HG03575 (cell line): ENCODE measurements around the gene ACTN2.
A peak's percentile ranks its signal among the peaks of the same experiment; 100 is the strongest.

Experiments used
- ATAC-seq: cut with Tn5 transposase; IDR thresholded peaks from one replicate; pipeline ENCODE4 v1.9.1; 2021; ENCODE audit not compliant: unreplicated experiment, insufficient number of reproducible peaks, low FRiP score; ENCODE audit errors: extremely low read depth

The ACTN2 gene

DNA sequence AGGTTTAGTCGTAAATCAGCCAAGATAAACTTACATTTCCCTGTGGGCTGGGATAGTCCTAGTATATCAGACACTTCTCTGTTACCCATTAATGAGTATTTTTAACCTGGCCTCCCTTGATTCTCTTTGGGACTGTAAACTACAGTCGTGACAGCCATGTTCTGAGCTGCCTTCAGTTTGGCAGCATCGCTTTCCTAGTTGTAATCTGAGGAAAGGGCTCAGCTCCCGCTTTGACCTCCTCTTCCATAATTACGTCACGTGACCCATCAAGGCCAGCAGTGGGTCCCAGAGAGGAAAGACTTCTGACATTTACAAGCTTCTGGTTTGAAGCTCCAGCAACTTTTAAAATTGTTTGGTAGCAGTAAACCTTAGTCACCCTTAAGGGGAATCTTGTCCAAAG is 74.2 kb downstream of the ACTN2 start:
- no peak for ATAC-seq

DNA sequence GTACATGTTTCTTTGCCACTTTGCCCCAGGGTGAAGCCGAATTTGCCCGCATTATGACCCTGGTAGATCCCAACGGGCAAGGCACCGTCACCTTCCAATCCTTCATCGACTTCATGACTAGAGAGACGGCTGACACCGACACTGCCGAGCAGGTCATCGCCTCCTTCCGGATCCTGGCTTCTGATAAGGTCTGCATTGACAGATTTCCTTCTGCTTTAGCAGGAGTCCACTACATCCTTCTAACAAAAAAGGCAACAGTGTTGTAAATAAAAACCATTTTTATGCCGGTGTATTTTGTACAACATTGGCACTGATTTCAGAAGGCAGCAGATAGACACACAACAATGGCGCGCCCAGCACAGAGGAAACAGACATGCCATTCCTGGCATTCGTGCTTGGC is 74.7 kb downstream of the ACTN2 start:
- no peak for ATAC-seq

DNA sequence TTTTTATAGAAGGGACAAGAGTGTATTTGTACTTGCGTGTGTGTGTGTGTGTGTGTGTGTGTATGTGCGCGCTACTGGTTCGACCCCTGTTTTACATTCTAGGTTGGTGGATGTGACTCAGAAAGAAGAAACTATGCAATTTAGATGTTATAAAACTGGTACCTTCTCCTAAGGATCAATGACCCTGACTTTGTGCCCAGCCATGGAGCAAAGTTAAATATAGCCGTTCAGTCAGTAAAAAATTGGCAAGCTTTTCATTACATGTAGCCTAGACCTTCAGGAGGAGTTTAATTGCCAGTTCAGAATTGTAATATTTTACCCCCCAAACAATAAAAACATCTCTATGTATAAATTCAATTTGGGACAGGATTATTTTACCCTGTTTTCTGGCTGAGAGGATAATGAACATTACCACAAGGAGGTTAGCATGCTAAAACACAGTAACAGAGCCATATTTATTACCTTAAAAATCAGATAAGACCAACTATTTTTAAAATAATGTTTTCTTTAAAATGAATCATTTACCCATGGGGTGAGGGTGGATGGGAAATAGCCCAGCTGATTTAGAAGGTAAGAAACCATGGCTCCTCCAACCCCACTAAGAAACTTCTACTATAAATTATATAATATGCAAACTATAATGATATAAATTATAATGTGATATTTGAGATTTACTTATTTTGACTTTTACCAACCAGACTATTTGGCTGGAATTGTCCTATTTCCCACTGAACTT is 75.3 kb downstream of the ACTN2 start:
- no peak for ATAC-seq

DNA sequence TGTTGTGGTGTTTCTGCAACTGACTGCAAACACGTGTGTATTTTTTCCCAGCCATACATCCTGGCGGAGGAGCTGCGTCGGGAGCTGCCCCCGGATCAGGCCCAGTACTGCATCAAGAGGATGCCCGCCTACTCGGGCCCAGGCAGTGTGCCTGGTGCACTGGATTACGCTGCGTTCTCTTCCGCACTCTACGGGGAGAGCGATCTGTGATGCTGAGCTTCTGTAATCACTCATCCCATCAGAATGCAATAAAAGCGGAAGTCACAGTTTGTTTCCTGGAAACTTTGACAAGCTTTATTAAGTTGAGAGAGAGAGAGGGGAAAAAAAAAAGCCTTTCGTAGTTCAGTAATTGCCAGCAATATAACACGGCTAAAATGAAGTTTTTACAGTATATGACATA is 76.1 kb downstream of the ACTN2 start:
- no peak for ATAC-seq

DNA sequence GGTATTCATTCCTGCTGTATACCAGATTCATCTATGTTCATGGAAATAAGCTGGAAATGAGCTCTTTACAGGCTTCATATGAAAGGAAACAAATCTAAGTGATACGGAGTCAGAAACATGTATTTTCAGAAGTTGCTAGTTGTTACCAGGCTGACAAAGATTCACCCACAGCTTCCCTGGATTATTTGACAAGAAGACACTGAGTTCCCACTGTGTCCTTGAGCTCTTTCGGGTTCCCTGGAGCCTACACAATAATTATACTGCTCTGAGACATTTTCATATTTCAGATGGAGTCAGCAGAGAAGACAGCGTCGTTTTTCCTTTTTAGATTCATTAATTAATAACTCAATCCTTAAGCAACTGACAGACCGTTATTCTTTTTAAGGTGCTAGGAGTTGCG is 79.5 kb downstream of the ACTN2 start:
- ATAC-seq = no peak

DNA sequence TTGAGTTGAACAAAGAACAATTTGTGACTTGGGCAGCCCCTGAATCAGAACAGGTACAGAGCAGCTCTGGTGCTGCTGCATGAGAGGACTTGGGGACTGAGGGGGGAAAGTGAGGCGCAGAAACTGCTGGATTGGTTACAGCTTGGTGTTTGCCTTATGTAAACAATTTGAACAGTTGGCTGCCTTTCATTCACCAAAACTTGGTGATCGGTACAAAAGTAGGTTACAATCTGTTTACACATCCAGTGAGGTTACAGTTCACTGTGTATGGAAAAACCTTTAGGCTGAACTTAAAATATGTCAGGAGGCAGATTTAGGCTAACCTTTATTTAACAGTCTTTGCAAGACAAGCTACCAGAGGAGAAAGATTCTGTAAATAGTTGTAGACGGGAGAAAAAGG is 80.2 kb downstream of the ACTN2 start:
- no peak for ATAC-seq

DNA sequence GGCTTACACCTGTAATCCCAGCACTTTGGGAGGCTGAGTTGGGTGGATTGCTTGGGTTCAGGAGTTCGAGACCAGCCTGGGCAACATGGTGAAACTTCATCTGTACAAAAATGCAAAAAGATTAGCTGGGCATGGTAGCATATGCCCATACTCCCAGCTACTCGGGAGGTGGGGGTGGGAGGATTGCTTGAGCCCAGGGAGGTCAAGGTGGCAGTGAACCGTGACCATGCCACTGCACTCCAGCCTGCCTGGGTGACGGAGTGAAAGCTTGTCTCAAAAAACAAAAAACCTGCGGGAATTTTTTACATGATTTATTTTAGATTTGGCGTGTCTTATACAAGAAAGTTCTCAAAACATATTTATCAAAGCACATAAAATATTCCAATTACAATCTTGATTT is 81.0 kb downstream of the ACTN2 start:
- no peak for ATAC-seq

DNA sequence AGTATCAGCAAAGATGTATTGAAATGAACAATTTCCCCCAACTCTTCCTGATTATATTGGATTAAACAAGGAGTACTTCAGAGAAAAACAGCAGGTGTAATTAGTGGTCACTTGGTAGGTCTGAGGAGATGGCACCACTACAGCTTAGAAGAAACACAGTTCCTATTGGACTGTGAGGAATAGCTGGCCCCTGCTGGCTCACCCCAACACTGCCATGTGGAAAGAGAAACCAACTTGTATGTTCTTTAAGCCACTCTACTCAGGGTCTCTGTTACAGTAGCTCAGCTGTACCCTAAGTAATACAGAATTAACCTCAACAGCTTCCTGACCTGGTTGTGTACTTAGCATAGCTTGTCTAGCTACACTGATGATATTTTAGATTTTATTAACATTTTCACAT is 82.3 kb downstream of the ACTN2 start:
- ATAC-seq = no peak

DNA sequence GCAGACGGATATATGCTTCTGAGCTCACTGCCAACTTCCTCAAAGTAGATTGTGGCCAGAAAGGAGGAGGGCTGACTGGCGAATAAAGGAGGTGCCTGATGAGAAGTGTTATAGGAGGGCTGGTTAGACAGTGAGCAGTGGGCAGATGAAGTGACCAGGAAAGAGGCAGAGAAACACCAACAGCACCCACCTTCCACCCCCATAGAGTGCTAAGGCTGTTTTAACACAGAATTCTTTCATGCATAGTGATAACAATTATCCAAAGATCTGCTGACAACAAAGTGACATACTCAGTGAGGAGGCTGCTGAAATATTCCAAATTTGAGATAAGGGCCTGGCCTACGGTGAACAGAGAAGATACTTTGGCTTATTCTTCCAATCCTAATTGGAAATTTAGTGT is 87.6 kb downstream of the ACTN2 start:
- no peak for ATAC-seq

DNA sequence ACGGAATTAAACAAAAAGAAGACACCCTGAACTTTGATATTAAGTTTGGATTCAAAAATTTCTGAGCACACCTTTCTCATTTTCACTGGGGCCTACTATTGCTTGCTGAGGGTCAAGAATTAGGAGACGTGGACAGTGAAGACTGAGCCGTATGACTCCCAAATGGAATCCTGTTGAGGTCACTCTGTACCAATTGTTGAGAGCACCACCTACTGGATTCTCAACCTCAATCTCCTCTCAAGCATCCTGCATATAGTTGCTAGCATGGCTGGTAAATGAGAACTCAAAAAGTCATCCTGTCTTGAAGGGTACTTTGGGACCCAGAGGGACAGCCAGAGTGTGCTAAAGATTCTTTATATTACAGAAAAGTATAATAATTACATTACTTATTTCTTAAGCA is 88.6 kb downstream of the ACTN2 start:
- ATAC-seq = no peak

DNA sequence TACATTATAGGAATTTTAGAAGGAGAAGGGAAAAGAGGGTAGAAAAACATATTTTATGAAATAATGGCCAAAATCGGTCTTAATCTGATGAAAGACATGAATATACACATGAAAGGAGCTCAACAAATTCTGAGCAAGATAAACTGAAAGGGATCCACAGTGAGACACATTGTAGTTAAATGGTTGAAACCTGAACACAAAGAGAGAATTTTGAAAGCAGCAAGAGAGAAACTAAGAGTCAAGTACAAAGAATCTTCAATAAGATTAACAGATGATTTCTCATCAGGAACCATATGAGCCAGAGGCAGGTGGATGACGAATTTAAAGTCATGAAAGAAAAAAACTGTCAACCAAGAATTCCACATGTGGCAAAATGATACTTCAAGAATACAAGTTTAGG is 93.0 kb downstream of the ACTN2 start:
- no peak for ATAC-seq

DNA sequence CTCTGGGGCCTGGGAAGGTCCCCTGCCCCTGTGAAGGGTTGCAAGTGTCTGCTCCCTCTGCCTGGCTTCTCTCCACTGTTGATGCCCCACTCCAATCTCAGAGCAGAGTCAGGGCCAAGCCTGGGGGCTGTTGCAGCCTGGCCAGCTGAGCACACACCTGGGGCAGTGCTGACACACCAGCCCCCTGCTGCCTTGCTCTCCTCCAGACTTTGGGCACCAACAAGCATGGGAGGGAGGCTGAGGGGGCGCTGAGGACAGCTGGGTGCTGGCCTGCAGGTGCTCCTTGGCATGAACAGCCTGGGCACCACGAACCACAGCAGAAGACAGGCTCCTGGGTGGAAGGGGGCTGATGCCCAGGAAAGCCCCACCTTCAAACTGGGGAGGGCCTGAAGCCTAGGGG is 99.2 kb downstream of the ACTN2 start:
- ATAC-seq = no peak

DNA sequence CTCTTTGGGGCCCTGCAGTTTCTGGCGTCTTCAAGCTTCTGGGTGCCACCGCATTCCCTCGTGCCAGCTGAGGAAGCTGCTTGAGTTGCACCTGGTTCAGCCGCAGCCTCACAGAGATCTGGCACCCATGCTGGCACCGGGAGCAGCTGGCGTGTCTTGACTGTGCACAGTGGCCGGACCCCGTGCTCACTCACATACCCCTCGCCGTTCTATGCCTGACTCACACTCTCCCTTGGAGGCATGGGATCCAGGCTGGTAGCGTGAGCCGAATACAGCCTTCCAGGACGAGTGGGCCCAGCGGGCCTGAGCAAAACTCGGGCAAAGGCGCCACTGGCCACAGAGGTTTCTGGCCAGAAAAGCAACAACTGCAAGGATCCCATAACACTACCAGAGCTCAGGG is 100.2 kb downstream of the ACTN2 start:
- ATAC-seq = no peak

DNA sequence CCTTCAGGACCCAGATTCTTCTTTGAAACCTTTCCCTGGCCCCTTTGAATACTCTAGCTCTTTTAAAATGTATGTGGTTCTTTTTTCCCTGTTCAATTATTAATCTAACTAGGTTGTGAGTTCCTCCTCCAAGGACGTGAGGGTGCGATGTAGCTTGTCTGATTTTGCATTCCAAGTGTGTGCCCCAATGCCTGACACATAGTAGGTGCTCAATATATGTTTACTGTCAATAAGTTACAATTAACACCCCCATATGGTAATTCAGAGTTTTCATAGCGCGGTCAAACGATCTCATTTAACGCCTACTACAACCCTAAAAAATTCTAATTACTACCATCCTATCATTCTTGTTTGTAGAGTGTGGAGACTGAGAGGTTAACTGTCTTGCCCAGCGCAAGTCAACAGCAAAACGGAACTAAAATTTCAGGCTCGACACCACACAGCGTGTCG is 108.3 kb downstream of the ACTN2 start:
- ATAC-seq = no peak

DNA sequence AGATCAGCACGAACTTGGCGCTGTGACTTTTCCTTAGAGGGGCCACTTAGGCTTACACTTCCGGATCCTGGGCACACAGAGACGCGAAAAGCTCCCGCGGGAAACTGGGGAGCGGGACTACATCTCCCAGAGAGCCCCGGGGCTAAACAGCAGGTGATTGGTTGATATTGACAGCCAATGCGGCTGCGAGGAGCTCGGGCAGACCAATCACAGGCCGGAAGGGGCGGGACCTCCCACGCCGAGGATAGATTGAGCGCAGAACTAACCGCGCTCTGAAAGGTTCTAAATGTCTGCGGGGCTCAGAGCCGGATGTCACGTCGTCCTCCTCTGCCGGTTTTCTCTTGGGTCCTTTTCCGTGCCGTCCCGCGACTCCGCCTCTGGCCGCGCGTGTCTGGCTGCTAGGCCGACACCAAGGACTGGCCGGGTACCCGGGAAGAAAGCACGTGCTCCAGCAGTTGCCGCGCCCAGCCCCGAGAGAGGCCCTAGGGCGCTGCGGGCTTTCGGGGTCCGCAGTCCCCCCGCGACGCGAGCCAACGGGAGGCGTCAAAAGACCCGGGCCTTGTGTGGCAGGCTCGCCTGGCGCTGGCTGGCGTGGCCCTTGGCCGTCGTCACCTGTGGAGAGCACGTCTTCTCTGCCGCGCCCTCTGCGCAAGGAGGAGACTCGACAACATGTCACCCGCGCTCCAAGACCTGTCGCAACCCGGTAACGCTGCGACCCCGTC is 108.9 kb downstream of the ACTN2 start, which contains the start of gene MTR:
TSS of gene MTR (plus strand) at position 258 of the 722 bp plus-strand sequence. CDS start at position 670, 412 bp downstream.
- ATAC-seq = peak; percentile 99

DNA sequence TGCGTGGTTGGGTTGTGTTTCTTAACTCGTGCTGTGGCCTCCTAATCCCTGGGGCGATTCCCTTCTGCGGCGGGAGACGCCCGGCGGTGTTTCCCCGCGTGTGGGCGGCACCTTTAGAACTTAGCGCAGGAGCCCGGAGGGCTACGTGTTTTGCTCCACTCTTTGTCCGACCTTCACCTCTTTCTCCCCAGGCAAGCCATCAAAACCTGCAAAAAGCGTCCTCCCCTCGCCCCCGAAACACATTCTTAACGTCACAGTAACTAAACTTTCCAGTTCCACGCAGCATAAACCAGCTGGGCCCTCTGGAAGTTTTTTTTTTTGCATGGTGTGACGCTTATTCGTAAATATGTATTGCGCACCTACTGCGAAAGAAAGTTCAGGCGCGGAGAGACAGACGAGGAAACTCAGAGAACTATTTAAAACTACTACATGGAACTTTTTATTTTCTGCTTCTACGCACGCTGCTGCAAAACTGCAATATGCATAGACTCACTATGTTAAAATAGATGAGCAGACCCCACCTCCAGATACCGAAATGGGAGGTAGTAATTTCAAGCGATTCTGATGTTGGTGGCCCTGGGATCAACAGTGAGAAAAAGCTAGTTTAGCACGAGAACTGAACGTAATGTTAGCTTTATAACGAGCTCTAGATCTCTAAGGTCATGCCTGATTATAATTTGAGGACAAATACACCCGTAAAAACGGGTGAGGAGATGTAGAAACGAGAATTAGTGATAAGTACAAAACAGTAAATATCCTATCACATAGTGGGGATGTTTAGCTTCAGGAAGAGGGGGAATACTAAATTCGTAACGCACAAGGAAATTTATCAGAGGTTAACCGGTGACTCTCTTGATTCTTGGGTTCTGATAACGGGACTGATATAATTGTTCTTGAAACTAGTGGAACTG is 109.7 kb downstream of the ACTN2 start:
- peak; percentile 11 for ATAC-seq

DNA sequence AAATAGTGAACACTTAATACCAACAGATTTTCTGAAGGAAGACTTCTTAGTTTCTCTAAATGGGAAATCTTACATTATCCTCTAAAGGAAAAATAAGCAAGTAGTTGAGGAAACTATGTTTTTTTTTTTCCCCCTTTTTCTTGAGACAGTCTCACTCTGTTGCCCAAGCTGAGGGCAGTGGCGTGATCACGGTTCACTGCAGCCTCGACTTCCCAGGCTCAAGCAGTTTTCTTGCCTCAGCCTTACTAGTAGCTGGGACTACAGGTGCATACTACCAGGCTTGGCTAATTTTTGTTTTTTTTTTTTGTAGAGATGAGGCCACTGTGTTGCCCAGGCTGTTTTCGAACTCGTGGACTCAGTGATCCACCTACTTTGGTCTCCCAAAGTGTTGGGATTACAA is 112.7 kb downstream of the ACTN2 start:
- ATAC-seq = no peak

DNA sequence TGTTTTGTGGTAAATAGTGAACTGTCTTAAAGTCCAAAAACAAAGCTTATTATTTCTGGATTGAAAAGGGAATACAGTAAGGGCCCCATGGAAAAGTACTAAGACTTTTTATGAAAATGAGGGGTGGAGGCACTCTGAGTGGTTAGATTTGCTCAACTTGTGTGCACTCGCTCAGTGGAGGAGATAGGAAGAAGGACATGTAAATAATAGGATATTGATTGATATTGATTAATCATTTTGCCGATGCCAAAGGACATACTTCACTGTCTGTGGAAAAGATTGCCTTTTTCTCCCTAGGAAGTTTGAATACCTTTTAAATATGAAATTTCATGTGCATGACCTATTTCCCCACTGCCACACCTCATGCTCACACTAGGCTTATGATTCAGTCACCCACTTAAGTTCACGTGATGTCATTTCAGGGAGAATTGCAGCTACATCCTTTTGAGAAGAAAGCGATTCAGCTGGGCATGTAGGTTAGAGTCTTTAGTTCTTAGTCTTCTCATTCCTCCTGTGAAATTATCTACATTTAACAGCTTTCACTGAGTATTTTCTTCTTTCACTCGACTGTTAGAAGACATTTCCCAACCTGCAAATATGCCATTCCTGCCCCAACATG is 113.8 kb downstream of the ACTN2 start:
- ATAC-seq = no peak

DNA sequence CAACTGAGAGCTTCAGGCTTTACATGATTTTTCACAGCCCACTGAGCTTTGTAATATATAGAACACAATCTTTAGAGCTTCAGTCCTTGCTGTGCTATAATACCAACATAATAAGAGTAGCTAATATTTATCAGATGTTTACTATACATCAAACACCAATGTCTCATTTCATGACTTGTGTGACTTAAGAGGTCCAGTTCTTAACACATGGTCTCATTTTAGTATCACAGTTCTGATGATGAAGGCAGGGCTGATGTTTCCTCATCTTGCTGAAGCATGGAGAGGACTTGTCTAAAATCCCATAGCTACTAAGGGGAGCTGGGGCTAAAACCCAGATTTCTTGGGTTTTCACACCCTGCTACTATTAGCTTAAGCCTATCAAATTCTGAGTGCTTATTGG is 114.3 kb downstream of the ACTN2 start:
- no peak for ATAC-seq
